Measurements from ENCODE around the gene GSK3A. TPM values are rescaled to one million over a fixed set of nuclear protein-coding genes. Genes with fewer than 3 reads are reported as not detected.

GSK3A gene
- total RNA-seq, 1 experiment from 2014 or later: 50.8 TPM

- H3K4me1 Mint-ChIP-seq: peaks cover 24% of the 10 kb centered on the region
These were observed 13.7 kb upstream of the GSK3A start for GRCh38 chr19:42255766-42256745.

GRCh38 chr19:42254850-42255765, 12.7 kb upstream of the GSK3A start, which contains the start of gene ERF:
TSS of gene ERF (minus strand) at chr19:42255128. CDS start at chr19:42254999, 129 bp downstream.
- DNase-seq (ENCODE audit: low spot score): peak; percentile 88
- H3K4me3 Mint-ChIP-seq: peak within 1 kb of the TSS; percentile 82
- peak within 1 kb of the TSS; percentile 69; the same call in 1 of the 2 replicates for H3K27ac Mint-ChIP-seq
- POLR2A ChIA-PET: interaction anchor here (0.7 to 1.6 kb wide), 7 partner anchors 9 to 115 kb away, joined by 4 to 13 read pairs (median 6); no protein-coding TSS in a partner anchor
- peak; percentile 58 for ATAC-seq
- peaks cover 20% of the 10 kb centered on the region for H3K27me3 Mint-ChIP-seq (ENCODE audit: low read depth)
- no peaks in the 10 kb centered on the region for H3K36me3 Mint-ChIP-seq
- no peaks in the 10 kb centered on the region for H3K9me3 Mint-ChIP-seq
- no peak for TF ChIP-seq NR1H2 (CRISPR knock-in tag; IDR thresholded peaks at IDR 0.05)
- 0 out of 2 replicates have a peak, but pooled peaks have one; percentile 0 for TF ChIP-seq ARID4B (CRISPR knock-in tag; IDR thresholded peaks at IDR 0.05; ENCODE audit: borderline replicate concordance)
- 0 out of 2 replicates have a peak, but pooled peaks have one; percentile 52 for TF ChIP-seq ZNF121 (CRISPR knock-in tag; IDR thresholded peaks at IDR 0.05)
- peak; percentile 74; the same call in 1 of the 2 replicates for TF ChIP-seq CREM (CRISPR knock-in tag; IDR thresholded peaks at IDR 0.05)
- no peak for TF ChIP-seq ZBTB21 (CRISPR knock-in tag; IDR thresholded peaks at IDR 0.05; ENCODE audit: borderline replicate concordance)
- TF ChIP-seq SP1 (CRISPR knock-in tag; conservative IDR thresholded peaks at IDR 0.05): peak; percentile 60
- peak; percentile 49; the same call in 1 of the 2 replicates for TF ChIP-seq E2F5 (CRISPR knock-in tag; IDR thresholded peaks at IDR 0.05)
- H3K4me1 Mint-ChIP-seq: peaks cover 29% of the 10 kb centered on the region
- CTCF ChIA-PET: interaction anchor here (0.8 to 3.0 kb wide), 7 partner anchors 8 to 220 kb away, joined by 3 to 32 read pairs (median 4); partner anchors contain the start of genes GSK3A and PAFAH1B3

More at GRCh38 chr19:42255766-42256745, 13.7 kb upstream of the GSK3A start:
- Mint-ChIP-seq H3K36me3 (no peaks in the 10 kb centered on the region), H3K27ac (peak overlapping the region; percentile 69; the same call in 1 of the 2 replicates), H3K9me3 (no peaks in the 10 kb centered on the region), H3K27me3 (ENCODE audit: low read depth) (peaks cover 20% of the 10 kb centered on the region), H3K4me3 (peak overlapping the region; percentile 82)
- ChIA-PET CTCF (interaction anchor here (0.7 to 3.0 kb wide), 8 partner anchors 9 to 221 kb away, joined by 3 to 32 read pairs (median 4); partner anchors contain the start of genes GSK3A and PAFAH1B3), POLR2A (interaction anchor here (0.9 to 1.6 kb wide), 5 partner anchors 10 to 25 kb away, joined by 4 to 13 read pairs (median 6); no protein-coding TSS in a partner anchor)
- TF ChIP-seq NR1H2 (CRISPR knock-in tag; IDR thresholded peaks at IDR 0.05) (no peak), ZBTB21 (CRISPR knock-in tag; IDR thresholded peaks at IDR 0.05; ENCODE audit: borderline replicate concordance) (no peak), IRF2 (CRISPR knock-in tag; IDR thresholded peaks at IDR 0.05; ENCODE audit: borderline replicate concordance, low read depth) (no peak), E2F1 (CRISPR knock-in tag; IDR thresholded peaks at IDR 0.05) (no peak)
- ATAC-seq (peak; percentile 21), DNase-seq (ENCODE audit: low spot score) (no peak)

Data from WTC11 (cell line).